Progenitor cell of endocrine pancreas (in vitro differentiated cells): ENCODE results near the gene SLC39A11. TPM values are rescaled to one million over a fixed set of nuclear protein-coding genes. Genes with fewer than 3 reads are reported as not detected.
A peak's percentile ranks its signal among the peaks of the same experiment; 100 is the strongest.

Experiments
- DNase-seq: peaks from one replicate; pipeline ENCODE4 v3.0.0; 2021; ENCODE audit warnings: low spot score; ENCODE audit not compliant: unreplicated experiment
- H3K27ac Mint-ChIP-seq: 2 replicates; pipeline ENCODE4 v1.8.0; 2021; ENCODE audit warnings: mild to moderate bottlenecking, moderate library complexity, mixed read lengths
- H3K27me3 Mint-ChIP-seq: 2 replicates; pipeline ENCODE4 v1.8.0; 2021; ENCODE audit warnings: mixed read lengths
- H3K36me3 Mint-ChIP-seq: 2 replicates; pipeline ENCODE4 v1.8.0; 2022; ENCODE audit warnings: mixed read lengths; ENCODE audit not compliant: insufficient read depth
- H3K4me1 Mint-ChIP-seq: 2 replicates; pipeline ENCODE4 v1.8.0; 2021; ENCODE audit warnings: low read depth, mixed read lengths
- H3K4me3 Mint-ChIP-seq: 2 replicates; pipeline ENCODE4 v1.8.0; 2021; ENCODE audit warnings: low read depth, mild to moderate bottlenecking, moderate library complexity, mixed read lengths
- H3K9me3 Mint-ChIP-seq: 2 replicates; pipeline ENCODE4 v1.8.0; 2021; ENCODE audit warnings: low read depth, mixed read lengths
- total RNA-seq: library from RNA; stranded (reverse); gene quantifications from 2 replicates; pipeline ENCODE4 v1.2.1, GENCODE V29; 2021
- TF ChIP-seq, protein P1 (sequence below): fragments of 200-600 bp; sonication (generic); IDR thresholded peaks from one replicate; pipeline ENCODE4 v1.5.0; 2021; ENCODE audit warnings: antibody characterized with exemption, mild to moderate bottlenecking; ENCODE audit not compliant: unreplicated experiment

SLC39A11 gene
- total RNA-seq, 1 donor from 2014 or later, result 20.5 TPM

DNA sequence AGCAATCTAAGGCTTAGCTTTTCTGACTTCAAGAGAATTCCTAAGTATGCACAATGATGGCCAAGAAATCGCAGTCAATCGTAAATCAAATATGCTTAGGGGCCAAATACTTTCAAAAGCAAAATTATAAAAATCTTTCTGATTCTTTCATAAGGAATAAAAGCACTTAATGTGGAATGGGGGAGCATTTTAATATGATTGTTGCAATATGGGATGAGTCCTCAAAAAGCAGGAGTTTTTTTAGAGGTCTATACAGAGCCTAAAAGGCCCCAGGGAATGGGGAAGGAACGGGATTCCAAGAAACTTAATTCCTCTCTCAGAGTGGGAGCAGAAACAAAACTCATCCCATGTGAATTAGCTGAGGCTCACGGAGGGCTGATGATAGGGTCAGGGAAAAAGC, 14.7 kb upstream of the SLC39A11 start:
- no peaks in the 10 kb centered on the region for H3K9me3 Mint-ChIP-seq
- no peak overlapping the region for H3K4me3 Mint-ChIP-seq
- no peaks in the 10 kb centered on the region for H3K36me3 Mint-ChIP-seq
- DNase-seq, result no peak
- no peaks in the 10 kb centered on the region for H3K4me1 Mint-ChIP-seq
- H3K27ac Mint-ChIP-seq, result peak overlapping the region; percentile 38
- peaks cover 22% of the 10 kb centered on the region for H3K27me3 Mint-ChIP-seq
- TF ChIP-seq, protein P1, sequence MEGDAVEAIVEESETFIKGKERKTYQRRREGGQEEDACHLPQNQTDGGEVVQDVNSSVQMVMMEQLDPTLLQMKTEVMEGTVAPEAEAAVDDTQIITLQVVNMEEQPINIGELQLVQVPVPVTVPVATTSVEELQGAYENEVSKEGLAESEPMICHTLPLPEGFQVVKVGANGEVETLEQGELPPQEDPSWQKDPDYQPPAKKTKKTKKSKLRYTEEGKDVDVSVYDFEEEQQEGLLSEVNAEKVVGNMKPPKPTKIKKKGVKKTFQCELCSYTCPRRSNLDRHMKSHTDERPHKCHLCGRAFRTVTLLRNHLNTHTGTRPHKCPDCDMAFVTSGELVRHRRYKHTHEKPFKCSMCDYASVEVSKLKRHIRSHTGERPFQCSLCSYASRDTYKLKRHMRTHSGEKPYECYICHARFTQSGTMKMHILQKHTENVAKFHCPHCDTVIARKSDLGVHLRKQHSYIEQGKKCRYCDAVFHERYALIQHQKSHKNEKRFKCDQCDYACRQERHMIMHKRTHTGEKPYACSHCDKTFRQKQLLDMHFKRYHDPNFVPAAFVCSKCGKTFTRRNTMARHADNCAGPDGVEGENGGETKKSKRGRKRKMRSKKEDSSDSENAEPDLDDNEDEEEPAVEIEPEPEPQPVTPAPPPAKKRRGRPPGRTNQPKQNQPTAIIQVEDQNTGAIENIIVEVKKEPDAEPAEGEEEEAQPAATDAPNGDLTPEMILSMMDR, result no peak

DNA sequence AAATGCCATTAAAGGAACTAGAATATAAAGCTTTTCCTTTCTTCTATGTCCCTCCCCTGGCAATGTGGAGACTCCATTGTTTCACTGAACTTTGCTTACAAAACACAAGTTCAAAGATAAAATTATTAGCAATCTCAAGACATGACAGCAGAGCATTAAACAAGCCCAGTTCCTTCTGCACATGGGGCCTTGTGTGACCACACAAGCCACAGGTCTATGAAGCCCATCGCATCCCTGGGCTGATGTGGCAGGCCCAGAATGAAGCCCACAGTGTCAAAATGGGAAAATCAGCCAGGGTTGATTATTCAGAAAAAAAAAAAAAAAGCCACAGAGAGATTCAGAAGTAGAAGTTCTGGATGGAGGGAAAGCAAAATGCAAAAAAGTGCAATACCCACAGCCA, 12.9 kb upstream of the SLC39A11 start:
- H3K36me3 Mint-ChIP-seq, result no peaks in the 10 kb centered on the region
- no peaks in the 10 kb centered on the region for H3K9me3 Mint-ChIP-seq
- peaks cover 25% of the 10 kb centered on the region for H3K27me3 Mint-ChIP-seq

DNA sequence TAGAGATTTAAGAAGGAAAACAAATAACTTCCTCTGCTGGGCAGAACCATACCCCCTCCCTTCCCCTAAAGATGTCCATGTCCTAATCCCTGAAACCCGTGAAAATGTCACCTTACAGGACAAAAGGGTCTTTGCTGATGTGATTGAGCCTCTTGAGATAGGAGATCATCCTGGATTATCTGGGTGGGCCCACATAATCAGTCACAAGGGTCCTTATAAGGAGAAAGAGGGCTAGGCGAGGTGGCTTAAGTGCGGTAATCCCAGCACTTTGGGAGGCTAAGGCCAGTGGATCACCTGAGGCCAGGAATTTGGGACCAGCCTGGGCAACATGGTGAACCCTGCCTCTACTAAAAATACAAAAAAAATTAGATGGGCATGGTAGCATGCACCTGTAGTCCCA, 12.0 kb upstream of the SLC39A11 start:
- Mint-ChIP-seq H3K27ac (no peak overlapping the region), H3K27me3 (peaks cover 30% of the 10 kb centered on the region), H3K9me3 (no peaks in the 10 kb centered on the region), H3K36me3 (no peaks in the 10 kb centered on the region), H3K4me1 (no peaks in the 10 kb centered on the region), H3K4me3 (no peak overlapping the region)
- no peak for DNase-seq
- TF ChIP-seq, protein P1, result no peak

More for the DNA sequence above, 12.9 kb upstream of the SLC39A11 start:
- Mint-ChIP-seq H3K27ac (no peak overlapping the region), H3K4me3 (no peak overlapping the region), H3K4me1 (no peaks in the 10 kb centered on the region)
- DNase-seq, result no peak
- TF ChIP-seq, protein P1, result no peak

DNA sequence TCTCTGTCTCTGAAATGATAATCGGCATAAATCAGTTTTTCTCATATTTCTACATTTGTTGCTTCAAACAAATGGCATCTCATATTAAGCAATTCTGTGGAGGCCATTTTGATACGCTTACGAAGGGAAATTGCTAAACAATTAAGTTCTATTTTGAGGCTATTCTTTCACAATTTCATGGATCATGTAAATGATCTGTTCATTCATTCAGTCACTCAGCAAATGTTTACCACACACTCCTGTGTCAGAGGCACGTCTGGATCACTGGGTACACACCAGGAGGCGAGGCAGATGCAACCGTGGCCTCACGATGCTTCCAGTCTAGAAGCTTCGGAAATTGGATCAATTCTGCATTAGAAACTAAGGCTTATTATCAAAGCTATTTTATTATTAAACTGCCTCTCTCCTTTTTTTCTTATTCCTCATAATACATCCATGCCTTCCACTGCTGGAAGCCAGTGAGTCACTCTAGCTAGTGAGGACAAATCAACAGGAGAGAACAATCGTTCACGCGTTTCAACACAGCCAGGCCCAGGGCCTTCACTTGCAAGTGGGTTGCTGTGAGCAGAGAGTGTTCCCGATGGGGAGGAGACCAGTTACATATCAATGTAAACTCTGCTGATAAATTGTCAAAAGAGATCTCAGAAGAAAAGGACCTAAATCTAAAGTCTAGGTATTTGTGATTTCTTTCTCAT, 11.3 kb upstream of the SLC39A11 start:
- Mint-ChIP-seq H3K4me3 (no peak overlapping the region), H3K4me1 (no peaks in the 10 kb centered on the region), H3K36me3 (no peaks in the 10 kb centered on the region), H3K27me3 (peaks cover 35% of the 10 kb centered on the region), H3K9me3 (no peaks in the 10 kb centered on the region), H3K27ac (no peak overlapping the region)
- TF ChIP-seq, protein P1, result no peak
- no peak for DNase-seq

DNA sequence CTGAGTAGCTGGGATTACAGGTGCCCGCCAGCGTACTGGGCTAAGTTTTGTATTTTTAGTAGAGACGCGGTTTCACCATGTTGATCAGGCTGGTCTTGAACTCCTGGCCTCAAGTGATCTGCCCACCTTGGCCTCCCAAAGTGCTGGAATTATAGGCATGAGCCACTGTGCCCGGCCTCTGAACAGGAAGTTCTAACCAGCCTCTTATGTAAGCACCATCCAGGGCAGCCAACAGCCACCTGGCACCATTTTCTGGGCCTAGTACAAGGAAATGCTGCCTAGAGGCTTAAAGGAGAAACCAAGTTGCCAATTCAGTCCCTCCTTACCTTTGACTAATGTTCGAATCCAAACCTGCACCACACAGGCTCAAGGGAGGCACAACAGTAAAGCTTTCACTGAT, 8.5 kb upstream of the SLC39A11 start:
- H3K4me3 Mint-ChIP-seq, result no peak overlapping the region
- H3K9me3 Mint-ChIP-seq, result no peaks in the 10 kb centered on the region
- H3K36me3 Mint-ChIP-seq, result no peaks in the 10 kb centered on the region
- no peaks in the 10 kb centered on the region for H3K4me1 Mint-ChIP-seq
- TF ChIP-seq, protein P1, result no peak
- H3K27me3 Mint-ChIP-seq, result peaks cover 41% of the 10 kb centered on the region
- H3K27ac Mint-ChIP-seq, result no peak overlapping the region
- no peak for DNase-seq
